ENCODE measurements around the gene SRRM5.
A peak's percentile ranks its signal among the peaks of the same experiment; 100 is the strongest.

Gene SRRM5

DNA sequence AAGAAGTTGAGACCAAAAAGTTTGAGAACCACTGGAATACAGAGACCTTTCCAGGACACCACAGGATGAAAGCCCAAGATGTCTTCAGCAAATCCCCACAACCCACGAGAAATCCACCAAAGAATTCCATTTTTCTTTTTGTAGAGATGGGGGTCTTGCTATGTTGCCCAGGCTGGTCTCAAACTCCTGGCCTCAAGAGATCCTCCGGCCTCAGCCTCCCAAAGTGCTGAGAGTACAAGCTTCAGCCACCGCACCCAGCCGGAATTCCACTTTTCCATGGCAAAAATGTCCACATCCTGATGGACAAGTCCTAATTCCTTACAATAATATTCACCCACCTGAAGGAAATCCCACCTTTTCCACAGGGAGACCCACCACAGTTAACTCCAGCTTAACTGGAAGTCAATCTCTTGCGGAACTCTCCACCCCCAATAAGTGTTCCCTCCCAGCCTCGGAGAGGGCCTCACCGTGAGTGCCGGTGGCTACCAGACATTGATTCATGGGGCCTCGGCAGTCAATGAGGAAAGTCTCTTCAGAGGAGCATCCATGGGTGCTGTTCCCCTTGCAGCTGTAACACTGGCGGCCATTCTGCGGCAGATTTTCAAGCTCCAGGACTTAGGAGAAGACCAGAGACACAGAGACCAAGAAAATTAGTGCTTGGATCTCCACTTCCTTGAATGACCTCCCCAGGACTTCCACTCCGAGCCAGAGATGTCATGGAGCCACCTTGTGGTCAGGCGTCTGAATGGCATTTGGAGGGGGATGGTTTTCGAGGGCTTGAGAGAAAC, 40.1 kb downstream of the SRRM5 start:
- H3K4me3 ChIP-seq (ENCODE audit: low read length): no peak overlapping the region
- no peak overlapping the region for H3K23ac ChIP-seq (ENCODE audit: low read length)
- no peak overlapping the region for H3K4me2 ChIP-seq (ENCODE audit: low read length)
- H2BK15ac ChIP-seq (replicated peaks; ENCODE audit: low read depth): no peak overlapping the region
- no peak overlapping the region for H2BK5ac ChIP-seq (ENCODE audit: low read length)
- H2AK5ac ChIP-seq (ENCODE audit: low read length): no peak overlapping the region
- no peaks in the 10 kb centered on the region for H3K4me1 ChIP-seq (ENCODE audit: control insufficient read depth, low read depth, low read length)
- no peaks in the 10 kb centered on the region for H3K27me3 ChIP-seq (ENCODE audit: insufficient read depth, low read length, poor library complexity)
- H3K4ac ChIP-seq (ENCODE audit: low read depth, low read length): no peak overlapping the region
- DNase-seq: peak; percentile 82
- H3K27ac ChIP-seq (ENCODE audit: low read depth, low read length): no peak overlapping the region
- H2BK120ac ChIP-seq (ENCODE audit: low read depth, low read length): no peak overlapping the region
- H4K5ac ChIP-seq (ENCODE audit: low read length): no peak overlapping the region
- H3K9ac ChIP-seq (ENCODE audit: low read length): no peak overlapping the region
- no peaks in the 10 kb centered on the region for H3K79me2 ChIP-seq (ENCODE audit: control insufficient read depth, insufficient read depth, low read length)
- no peak overlapping the region for H3K18ac ChIP-seq (ENCODE audit: low read length)
- H3K79me1 ChIP-seq (ENCODE audit: low read length): no peaks in the 10 kb centered on the region
- H4K8ac ChIP-seq (ENCODE audit: low read depth, low read length): no peak overlapping the region
- peaks cover 4% of the 10 kb centered on the region for H3K36me3 ChIP-seq (ENCODE audit: control insufficient read depth, insufficient read depth, low read length)
- H3K56ac ChIP-seq (ENCODE audit: low read length): peak overlapping the region; percentile 58
- whole genome bisulfite sequencing (ENCODE audit: extremely low coverage, insufficient coverage, low lambda C conversion rate): no CpG with 5 or more reads among the region's 14 CpGs

GRCh38 chr19:43652546-43652874, 40.6 kb downstream of the SRRM5 start:
- H2AK5ac ChIP-seq (ENCODE audit: low read length): no peak overlapping the region
- no peak overlapping the region for H3K9ac ChIP-seq (ENCODE audit: low read length)
- no peak overlapping the region for H4K8ac ChIP-seq (ENCODE audit: low read depth, low read length)
- H4K5ac ChIP-seq (ENCODE audit: low read length): no peak overlapping the region
- no peak overlapping the region for H2BK120ac ChIP-seq (ENCODE audit: low read depth, low read length)
- no peak for DNase-seq
- no peak overlapping the region for H3K27ac ChIP-seq (ENCODE audit: low read depth, low read length)
- H3K27me3 ChIP-seq (ENCODE audit: insufficient read depth, low read length, poor library complexity): no peaks in the 10 kb centered on the region
- no peaks in the 10 kb centered on the region for H3K79me2 ChIP-seq (ENCODE audit: control insufficient read depth, insufficient read depth, low read length)
- H3K4me2 ChIP-seq (ENCODE audit: low read length): no peak overlapping the region
- no peaks in the 10 kb centered on the region for H3K79me1 ChIP-seq (ENCODE audit: low read length)
- H3K4me3 ChIP-seq (ENCODE audit: low read length): no peak overlapping the region
- H2BK15ac ChIP-seq (replicated peaks; ENCODE audit: low read depth): no peak overlapping the region
- no CpG with 5 or more reads among the region's 5 CpGs for WGBS (ENCODE audit: extremely low coverage, insufficient coverage, low lambda C conversion rate)
- H3K23ac ChIP-seq (ENCODE audit: low read length): no peak overlapping the region
- H3K4me1 ChIP-seq (ENCODE audit: control insufficient read depth, low read depth, low read length): no peaks in the 10 kb centered on the region
- H2BK5ac ChIP-seq (ENCODE audit: low read length): no peak overlapping the region
- no peak overlapping the region for H3K4ac ChIP-seq (ENCODE audit: low read depth, low read length)
- peaks cover 4% of the 10 kb centered on the region for H3K36me3 ChIP-seq (ENCODE audit: control insufficient read depth, insufficient read depth, low read length)
- H3K56ac ChIP-seq (ENCODE audit: low read length): no peak overlapping the region
- H3K18ac ChIP-seq (ENCODE audit: low read length): no peak overlapping the region

- H2BK15ac ChIP-seq (replicated peaks; ENCODE audit: low read depth): no peak overlapping the region
- H3K4me1 ChIP-seq (ENCODE audit: control insufficient read depth, low read depth, low read length): no peaks in the 10 kb centered on the region
- no peak overlapping the region for H3K18ac ChIP-seq (ENCODE audit: low read length)
- no peak overlapping the region for H4K8ac ChIP-seq (ENCODE audit: low read depth, low read length)
- H2BK120ac ChIP-seq (ENCODE audit: low read depth, low read length): no peak overlapping the region
- no peak overlapping the region for H4K5ac ChIP-seq (ENCODE audit: low read length)
- H3K56ac ChIP-seq (ENCODE audit: low read length): peak overlapping the region; percentile 22
- no peak overlapping the region for H3K4me3 ChIP-seq (ENCODE audit: low read length)
- no peak overlapping the region for H3K23ac ChIP-seq (ENCODE audit: low read length)
- no peak overlapping the region for H3K27ac ChIP-seq (ENCODE audit: low read depth, low read length)
- H3K27me3 ChIP-seq (ENCODE audit: insufficient read depth, low read length, poor library complexity): no peaks in the 10 kb centered on the region
- WGBS (ENCODE audit: extremely low coverage, insufficient coverage, low lambda C conversion rate): no CpG with 5 or more reads among the region's 6 CpGs
- H3K4me2 ChIP-seq (ENCODE audit: low read length): no peak overlapping the region
- H3K9ac ChIP-seq (ENCODE audit: low read length): no peak overlapping the region
- H3K79me1 ChIP-seq (ENCODE audit: low read length): no peaks in the 10 kb centered on the region
- no peak overlapping the region for H2AK5ac ChIP-seq (ENCODE audit: low read length)
- H3K36me3 ChIP-seq (ENCODE audit: control insufficient read depth, insufficient read depth, low read length): peaks cover 2% of the 10 kb centered on the region
- no peak overlapping the region for H3K4ac ChIP-seq (ENCODE audit: low read depth, low read length)
- no peak overlapping the region for H2BK5ac ChIP-seq (ENCODE audit: low read length)
- H3K79me2 ChIP-seq (ENCODE audit: control insufficient read depth, insufficient read depth, low read length): no peaks in the 10 kb centered on the region
- DNase-seq: peak; percentile 56
These were observed 44.5 kb downstream of the SRRM5 start for GRCh38 chr19:43656436-43656835.

DNA sequence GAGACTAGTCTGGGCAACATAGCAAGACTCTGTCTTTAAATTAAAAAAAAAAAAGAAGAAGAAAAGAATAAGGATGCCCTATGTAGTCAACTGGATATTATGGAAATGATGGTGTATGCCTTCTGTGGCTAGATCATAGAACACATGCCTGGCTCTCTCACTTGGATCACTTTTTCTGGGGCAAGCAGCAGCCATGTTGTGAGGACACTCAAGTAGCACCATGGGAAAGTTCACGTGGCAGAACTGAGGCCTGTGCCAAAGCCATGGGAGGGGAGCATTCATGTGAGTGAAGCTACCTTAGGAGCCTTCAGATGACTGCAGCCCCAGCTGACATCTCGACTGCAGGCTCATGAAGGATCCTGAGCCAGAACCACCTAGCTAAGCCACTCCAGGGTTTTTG, 46.1 kb downstream of the SRRM5 start:
- Histone ChIP-seq H4K5ac (ENCODE audit: low read length) (no peak overlapping the region), H3K36me3 (ENCODE audit: control insufficient read depth, insufficient read depth, low read length) (peaks cover 2% of the 10 kb centered on the region), H3K56ac (ENCODE audit: low read length) (no peak overlapping the region), H3K18ac (ENCODE audit: low read length) (no peak overlapping the region), H3K27me3 (ENCODE audit: insufficient read depth, low read length, poor library complexity) (no peaks in the 10 kb centered on the region), H3K79me1 (ENCODE audit: low read length) (no peaks in the 10 kb centered on the region), H3K4me3 (ENCODE audit: low read length) (no peak overlapping the region), H2AK5ac (ENCODE audit: low read length) (no peak overlapping the region), H3K23ac (ENCODE audit: low read length) (no peak overlapping the region), H3K27ac (ENCODE audit: low read depth, low read length) (no peak overlapping the region), H3K4ac (ENCODE audit: low read depth, low read length) (no peak overlapping the region), H4K8ac (ENCODE audit: low read depth, low read length) (no peak overlapping the region), H3K79me2 (ENCODE audit: control insufficient read depth, insufficient read depth, low read length) (no peaks in the 10 kb centered on the region), H2BK5ac (ENCODE audit: low read length) (no peak overlapping the region), H2BK15ac (replicated peaks; ENCODE audit: low read depth) (no peak overlapping the region), H3K9ac (ENCODE audit: low read length) (no peak overlapping the region), H2BK120ac (ENCODE audit: low read depth, low read length) (no peak overlapping the region), H3K4me2 (ENCODE audit: low read length) (no peak overlapping the region), H3K4me1 (ENCODE audit: control insufficient read depth, low read depth, low read length) (no peaks in the 10 kb centered on the region)
- WGBS (ENCODE audit: extremely low coverage, insufficient coverage, low lambda C conversion rate): no CpG with 5 or more reads among the region's 2 CpGs
- no peak for DNase-seq

DNA sequence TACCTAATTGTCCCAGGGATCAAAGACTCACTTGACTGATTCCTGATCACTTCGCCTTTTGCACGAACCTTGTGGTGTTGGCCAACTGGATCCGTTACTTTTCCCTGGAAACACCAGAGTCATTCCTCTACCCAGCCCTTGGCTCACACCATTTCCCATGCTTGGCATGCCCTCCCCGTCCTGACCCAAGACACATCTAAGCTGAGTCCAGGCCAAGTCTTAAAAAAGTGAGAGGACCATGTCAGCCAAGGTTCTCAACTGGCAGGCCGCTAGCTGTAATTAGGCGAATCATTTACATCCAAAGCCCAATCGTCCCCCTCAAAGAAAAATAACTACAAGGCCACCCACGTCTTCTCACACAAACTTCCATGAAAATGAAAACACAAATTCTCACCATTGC, 46.6 kb downstream of the SRRM5 start:
- H3K4me1 ChIP-seq (ENCODE audit: control insufficient read depth, low read depth, low read length): no peaks in the 10 kb centered on the region
- no peak overlapping the region for H3K4me2 ChIP-seq (ENCODE audit: low read length)
- no peak overlapping the region for H3K4me3 ChIP-seq (ENCODE audit: low read length)
- H3K18ac ChIP-seq (ENCODE audit: low read length): no peak overlapping the region
- no peak overlapping the region for H3K9ac ChIP-seq (ENCODE audit: low read length)
- H4K5ac ChIP-seq (ENCODE audit: low read length): no peak overlapping the region
- H3K27me3 ChIP-seq (ENCODE audit: insufficient read depth, low read length, poor library complexity): no peaks in the 10 kb centered on the region
- H2BK15ac ChIP-seq (replicated peaks; ENCODE audit: low read depth): no peak overlapping the region
- no peaks in the 10 kb centered on the region for H3K79me2 ChIP-seq (ENCODE audit: control insufficient read depth, insufficient read depth, low read length)
- no peak overlapping the region for H4K8ac ChIP-seq (ENCODE audit: low read depth, low read length)
- H3K56ac ChIP-seq (ENCODE audit: low read length): no peak overlapping the region
- H3K36me3 ChIP-seq (ENCODE audit: control insufficient read depth, insufficient read depth, low read length): peaks cover 2% of the 10 kb centered on the region
- no peak overlapping the region for H3K4ac ChIP-seq (ENCODE audit: low read depth, low read length)
- DNase-seq: no peak
- no peak overlapping the region for H2BK120ac ChIP-seq (ENCODE audit: low read depth, low read length)
- H3K27ac ChIP-seq (ENCODE audit: low read depth, low read length): no peak overlapping the region
- no peak overlapping the region for H2BK5ac ChIP-seq (ENCODE audit: low read length)
- no peak overlapping the region for H2AK5ac ChIP-seq (ENCODE audit: low read length)
- H3K79me1 ChIP-seq (ENCODE audit: low read length): no peaks in the 10 kb centered on the region
- WGBS (ENCODE audit: extremely low coverage, insufficient coverage, low lambda C conversion rate): no CpG with 5 or more reads among the region's 8 CpGs
- no peak overlapping the region for H3K23ac ChIP-seq (ENCODE audit: low read length)

Measured in mesendoderm (in vitro differentiated cells).